Astrocyte of the spinal cord (primary cell): ENCODE results near the gene CDHR4.
"Not testable (repeated sequence)": the region's sequence is repeated elsewhere in the genome, so short reads cannot be mapped to it uniquely, and the experiment has no call there.

Experiments
- DNase-seq: peaks from one replicate; pipeline ENCODE4 v3.0.0; 2011; ENCODE audit warnings: low read depth, low spot score
- H3K4me3 ChIP-seq: 2 replicates; pipeline ENCODE4 v1.5.1; 2011; ENCODE audit warnings: low read depth, mild to moderate bottlenecking, low read length, moderate library complexity
- in situ Hi-C: cut with HindIII; loops from 2 replicates; pipeline ENCODE4 v1.10.0; 2017; ENCODE audit warnings: low sequenced_read_pairs
- TF ChIP-seq, protein P1 (sequence below): IDR thresholded peaks from 2 replicates; pipeline ENCODE4 v1.5.1; 2012; ENCODE audit warnings: low read depth, mild to moderate bottlenecking, low read length, inconsistent platforms

CDHR4 gene

DNA sequence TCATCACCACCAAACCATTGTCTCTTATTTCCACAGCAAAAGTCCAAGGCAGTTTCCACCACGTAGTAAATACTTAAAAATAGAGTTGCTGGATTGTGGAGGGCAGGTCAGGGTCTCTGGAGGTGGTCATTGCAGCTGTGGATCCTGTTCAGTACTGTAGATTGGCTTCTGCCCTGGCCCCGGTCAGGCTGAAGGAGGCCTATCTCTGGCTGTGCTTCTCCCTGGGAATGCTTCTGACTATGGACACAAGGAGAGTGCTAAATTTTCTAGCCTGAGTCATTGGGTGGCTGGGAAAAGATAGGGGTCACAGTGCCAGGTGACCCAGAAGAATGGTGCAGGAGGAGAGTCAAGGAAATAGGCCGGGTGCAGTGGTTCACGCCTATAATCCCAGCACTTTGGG lies 49.6 kb downstream of the CDHR4 start:
- in situ Hi-C loops: no loop called here
- no peak overlapping the region for H3K4me3 ChIP-seq
- TF ChIP-seq, protein P1, sequence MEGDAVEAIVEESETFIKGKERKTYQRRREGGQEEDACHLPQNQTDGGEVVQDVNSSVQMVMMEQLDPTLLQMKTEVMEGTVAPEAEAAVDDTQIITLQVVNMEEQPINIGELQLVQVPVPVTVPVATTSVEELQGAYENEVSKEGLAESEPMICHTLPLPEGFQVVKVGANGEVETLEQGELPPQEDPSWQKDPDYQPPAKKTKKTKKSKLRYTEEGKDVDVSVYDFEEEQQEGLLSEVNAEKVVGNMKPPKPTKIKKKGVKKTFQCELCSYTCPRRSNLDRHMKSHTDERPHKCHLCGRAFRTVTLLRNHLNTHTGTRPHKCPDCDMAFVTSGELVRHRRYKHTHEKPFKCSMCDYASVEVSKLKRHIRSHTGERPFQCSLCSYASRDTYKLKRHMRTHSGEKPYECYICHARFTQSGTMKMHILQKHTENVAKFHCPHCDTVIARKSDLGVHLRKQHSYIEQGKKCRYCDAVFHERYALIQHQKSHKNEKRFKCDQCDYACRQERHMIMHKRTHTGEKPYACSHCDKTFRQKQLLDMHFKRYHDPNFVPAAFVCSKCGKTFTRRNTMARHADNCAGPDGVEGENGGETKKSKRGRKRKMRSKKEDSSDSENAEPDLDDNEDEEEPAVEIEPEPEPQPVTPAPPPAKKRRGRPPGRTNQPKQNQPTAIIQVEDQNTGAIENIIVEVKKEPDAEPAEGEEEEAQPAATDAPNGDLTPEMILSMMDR: no peak
- DNase-seq: no peak

DNA sequence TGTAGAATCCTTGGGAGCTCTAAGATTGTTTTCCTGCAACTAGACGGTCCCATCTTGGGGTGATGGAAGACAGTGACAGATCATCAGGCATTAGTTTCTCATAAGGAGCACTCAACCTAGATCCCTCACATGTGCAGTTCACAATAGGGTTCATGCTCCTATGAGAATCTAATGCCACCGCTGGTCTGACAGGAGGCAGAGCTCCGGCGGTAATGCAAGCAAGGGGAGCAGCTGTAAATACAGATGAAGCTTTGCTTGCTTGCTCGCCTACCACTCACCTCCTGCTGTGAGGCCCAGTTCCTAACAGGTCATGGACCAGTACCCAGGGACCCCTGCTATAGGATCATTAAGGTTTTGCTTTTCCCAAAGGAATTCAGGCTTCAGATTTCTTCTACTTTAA lies 50.8 kb downstream of the CDHR4 start:
- H3K4me3 ChIP-seq, in situ Hi-C loops, DNase-seq: not testable (repeated sequence)

DNA sequence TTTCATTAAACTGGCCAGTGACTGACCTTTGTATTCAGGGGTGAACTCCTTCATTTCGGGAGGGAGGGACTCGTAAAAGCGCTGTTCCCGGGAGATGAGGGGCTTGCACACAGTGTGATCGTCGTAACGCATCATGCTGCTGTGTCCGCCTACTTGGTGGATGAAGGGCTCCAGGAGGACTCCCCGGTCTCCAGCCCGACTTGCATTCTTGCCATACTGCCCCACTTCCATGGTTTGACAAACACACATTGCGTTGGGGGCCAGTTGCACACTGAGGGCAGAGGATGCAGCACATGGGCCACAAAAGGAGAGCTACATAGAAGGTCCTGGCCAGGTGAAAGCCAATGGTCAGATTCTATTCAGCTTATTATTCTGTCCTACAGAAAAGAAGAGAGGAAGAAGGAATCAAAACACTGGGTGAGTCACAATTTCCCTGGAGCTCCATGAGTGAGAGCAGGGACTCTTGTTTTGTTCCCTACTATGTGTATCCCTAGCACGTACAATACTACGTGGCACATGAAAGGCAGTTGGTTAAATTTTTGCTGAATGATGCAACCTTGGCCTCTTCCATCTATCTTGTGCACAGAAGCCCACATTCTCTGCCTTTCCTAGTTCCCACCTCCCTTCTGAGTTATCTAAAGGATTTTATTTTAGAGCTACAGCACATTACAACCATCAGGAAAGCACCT lies 51.7 kb downstream of the CDHR4 start:
- TF ChIP-seq, protein P1: no peak
- peak; percentile 87 for DNase-seq
- no peak overlapping the region for H3K4me3 ChIP-seq
- in situ Hi-C loops: no loop called here

DNA sequence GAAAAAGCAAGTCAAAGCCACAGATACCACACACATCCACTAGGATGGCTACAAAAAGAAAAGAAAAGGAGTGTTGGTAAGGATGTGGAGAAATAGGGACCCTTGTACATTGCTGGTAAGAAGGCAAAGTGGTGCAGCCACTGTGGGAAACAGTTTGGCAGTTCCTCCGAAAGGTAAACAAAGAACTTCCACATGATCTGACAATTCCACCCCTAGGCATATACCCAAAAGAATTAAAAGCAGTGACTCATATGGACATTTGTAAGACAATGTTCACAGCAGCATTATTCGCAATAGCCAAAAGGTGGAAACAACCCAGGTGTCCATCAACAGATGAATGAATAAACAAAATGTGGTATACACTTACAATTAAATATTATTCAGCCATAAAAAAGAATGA lies 53.7 kb downstream of the CDHR4 start:
- TF ChIP-seq, protein P1: no peak
- peak; percentile 83 for DNase-seq
- in situ Hi-C loops: no loop called here
- no peak overlapping the region for H3K4me3 ChIP-seq
